Sigmoid colon (tissue), 7 donors: ENCODE results near the gene TSHZ1. TPM values are rescaled to one million over a fixed set of nuclear protein-coding genes. Genes with fewer than 3 reads are reported as not detected.

Experiments used
- DNase-seq: peaks from one replicate; pipeline ENCODE4 v3.0.0-alpha.2; 2019
- H3K27ac ChIP-seq, 4 donors: fragments of 200-600 bp; sonication (generic); one replicate each; pipeline ENCODE4 v1.5.1; 2016 to 2019; ENCODE audit warnings: mild to moderate bottlenecking in 1 of 4
- H3K27me3 ChIP-seq, 3 donors: fragments of 200-600 bp; sonication (generic); one replicate each; pipeline ENCODE4 v1.5.1; 2019; ENCODE audit warnings: mild to moderate bottlenecking in 1 of 3
- H3K36me3 ChIP-seq, 4 donors: fragments of 200-600 bp; sonication (generic); one replicate each; pipeline ENCODE4 v1.5.1; 2016 to 2019
- H3K4me1 ChIP-seq, 4 donors: fragments of 200-600 bp; sonication (generic); one replicate each; pipeline ENCODE4 v1.5.1; 2017 to 2019
- H3K4me3 ChIP-seq, 4 donors: fragments of 200-600 bp; sonication (generic); one replicate each; pipeline ENCODE4 v1.5.1; 2017 to 2019; ENCODE audit warnings: mild to moderate bottlenecking in 2 of 4, moderate library complexity in 1 of 4
- H3K9me3 ChIP-seq, 4 donors: fragments of 200-600 bp in 3 of 4; sonication (generic) in 3 of 4; one replicate each; pipeline versions ENCODE4 v1.5.1 to v1.6.1; 2013 to 2019
- EP300 ChIP-seq, 4 donors: sonication (generic); formaldehyde crosslinking; IDR thresholded peaks; one replicate each; pipeline ENCODE4 v1.6.1; 2017; ENCODE audit warnings: antibody characterized with exemption in 4 of 4
- POLR2A ChIP-seq, 2 donors: fragments of 450-650 bp; IDR thresholded peaks; one replicate each; pipeline ENCODE4 v1.6.1; 2016; ENCODE audit warnings: antibody characterized with exemption in 2 of 2, mild to moderate bottlenecking in 2 of 2, moderate library complexity in 2 of 2
- POLR2AphosphoS5 ChIP-seq, 4 donors: sonication (generic); formaldehyde crosslinking; IDR thresholded peaks; one replicate each; pipeline ENCODE4 v1.6.1; 2017; ENCODE audit warnings: antibody characterized with exemption in 4 of 4
- WGBS, 2 donors: extraction: QIAGEN DNeasy Blood & Tissue Kit; methylation state at CpG; one replicate each; pipeline ENCODE4 v1.1.7; 2013; 5-methylcytosine and 5-hydroxymethylcytosine counted together
- intact Hi-C: fragments of 100-400 bp; cut with DNase I; formaldehyde crosslinking; loops from one replicate; pipeline ENCODE4 v1.15.1; 2023
- polyA plus RNA-seq, 3 donors: library from polyadenylated mRNA; stranded (reverse); fragments of 200-250 nt; gene quantifications; one replicate each; pipeline ENCODE4 v1.2.3, GENCODE V29; 2013
- total RNA-seq, 4 donors: library from RNA; depleted of rRNA; stranded (reverse); fragments of >200 nt; gene quantifications; one replicate each; pipeline ENCODE4 v1.1.0, GENCODE V29; 2016
- TF ChIP-seq, protein P1 (sequence below), 4 experiments: fragments of 450-650 bp in 3 of 4; fragments of 200-600 bp in 1 of 4; IDR thresholded peaks; one replicate each; pipeline ENCODE4 v1.5.1; 2016 to 2019; ENCODE audit warnings: antibody characterized with exemption in 4 of 4, mild to moderate bottlenecking in 3 of 4, moderate library complexity in 2 of 4
- donor health status: healthy with polysubstance abuse.
- donor health status: Bipolar disorder and iron deficiency.
- donor health status: healthy.

The TSHZ1 gene
- total and polyA plus RNA-seq, 7 donors, result 7.8 to 29.4 (median 23.0) TPM

DNA sequence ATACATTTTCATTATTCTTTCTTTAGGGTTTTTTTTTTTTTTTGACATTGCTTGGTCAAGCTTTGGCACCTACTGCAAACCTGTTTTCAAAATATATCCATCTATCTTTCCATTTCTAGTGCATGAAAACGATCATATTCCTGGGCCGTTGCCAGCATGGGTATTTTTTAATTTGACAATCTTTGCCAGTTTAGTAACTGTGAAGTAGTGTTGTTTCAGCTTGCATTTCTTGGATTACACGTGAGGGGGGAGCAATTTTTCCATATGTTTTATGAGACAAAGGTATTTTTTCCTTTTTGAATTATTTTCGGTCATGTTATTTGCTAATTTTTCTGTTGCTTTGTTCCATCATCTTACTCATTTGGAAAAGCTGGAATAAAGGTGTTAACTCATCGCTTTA, 40.9 kb downstream of the TSHZ1 start:
- Histone ChIP-seq H3K27me3 (no peaks in the 10 kb centered on the region), H3K4me3 (no peak overlapping the region), H3K4me1 (peaks cover 0 to 78% (median 48%) of the 10 kb centered on the region in 4 donors), H3K36me3 (no peaks in the 10 kb centered on the region), H3K9me3 (no peaks in the 10 kb centered on the region), H3K27ac (no peak overlapping the region)
- intact Hi-C loops, result no loop called here
- WGBS, 2 donors, result 87 to 89% methylated on average over 5 of the region's 5 CpGs
- DNase-seq, result no peak
- TF ChIP-seq POLR2A (IDR thresholded peaks at IDR 0.05), result no peak
- TF ChIP-seq, protein P1, sequence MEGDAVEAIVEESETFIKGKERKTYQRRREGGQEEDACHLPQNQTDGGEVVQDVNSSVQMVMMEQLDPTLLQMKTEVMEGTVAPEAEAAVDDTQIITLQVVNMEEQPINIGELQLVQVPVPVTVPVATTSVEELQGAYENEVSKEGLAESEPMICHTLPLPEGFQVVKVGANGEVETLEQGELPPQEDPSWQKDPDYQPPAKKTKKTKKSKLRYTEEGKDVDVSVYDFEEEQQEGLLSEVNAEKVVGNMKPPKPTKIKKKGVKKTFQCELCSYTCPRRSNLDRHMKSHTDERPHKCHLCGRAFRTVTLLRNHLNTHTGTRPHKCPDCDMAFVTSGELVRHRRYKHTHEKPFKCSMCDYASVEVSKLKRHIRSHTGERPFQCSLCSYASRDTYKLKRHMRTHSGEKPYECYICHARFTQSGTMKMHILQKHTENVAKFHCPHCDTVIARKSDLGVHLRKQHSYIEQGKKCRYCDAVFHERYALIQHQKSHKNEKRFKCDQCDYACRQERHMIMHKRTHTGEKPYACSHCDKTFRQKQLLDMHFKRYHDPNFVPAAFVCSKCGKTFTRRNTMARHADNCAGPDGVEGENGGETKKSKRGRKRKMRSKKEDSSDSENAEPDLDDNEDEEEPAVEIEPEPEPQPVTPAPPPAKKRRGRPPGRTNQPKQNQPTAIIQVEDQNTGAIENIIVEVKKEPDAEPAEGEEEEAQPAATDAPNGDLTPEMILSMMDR (IDR thresholded peaks at IDR 0.05), result no peak
- TF ChIP-seq POLR2AphosphoS5 (IDR thresholded peaks at IDR 0.05), result no peak

DNA sequence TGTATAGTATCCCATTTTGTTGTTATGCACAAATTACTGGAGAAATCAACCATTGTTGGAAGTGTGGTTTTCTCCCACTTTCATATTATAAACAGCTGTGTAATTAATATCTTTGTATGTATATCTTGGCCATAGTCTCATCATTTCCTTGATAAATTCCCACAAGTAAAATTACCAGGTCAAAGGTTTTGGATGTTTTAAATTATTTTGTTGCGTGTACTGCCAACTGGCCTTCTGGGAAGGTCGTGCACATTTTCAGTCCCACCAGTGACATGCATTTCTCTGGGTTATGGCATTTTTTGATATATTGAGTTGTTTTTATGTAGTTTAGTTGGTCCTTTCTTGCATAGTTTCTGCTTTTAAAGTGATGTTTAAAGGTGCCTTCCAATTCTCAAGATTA, 41.5 kb downstream of the TSHZ1 start:
- TF ChIP-seq, protein P1 (IDR thresholded peaks at IDR 0.05), result no peak
- Histone ChIP-seq H3K4me3 (no peak overlapping the region), H3K9me3 (no peaks in the 10 kb centered on the region), H3K27me3 (no peaks in the 10 kb centered on the region), H3K4me1 (peaks cover 0 to 78% (median 47%) of the 10 kb centered on the region in 4 donors), H3K27ac (peak overlapping the region in 1 of 4 donors; percentile 7), H3K36me3 (no peaks in the 10 kb centered on the region)
- WGBS, 2 donors, result 71 to 90% methylated on average over 2 of the region's 2 CpGs
- DNase-seq, result no peak
- intact Hi-C loops, result no loop called here

DNA sequence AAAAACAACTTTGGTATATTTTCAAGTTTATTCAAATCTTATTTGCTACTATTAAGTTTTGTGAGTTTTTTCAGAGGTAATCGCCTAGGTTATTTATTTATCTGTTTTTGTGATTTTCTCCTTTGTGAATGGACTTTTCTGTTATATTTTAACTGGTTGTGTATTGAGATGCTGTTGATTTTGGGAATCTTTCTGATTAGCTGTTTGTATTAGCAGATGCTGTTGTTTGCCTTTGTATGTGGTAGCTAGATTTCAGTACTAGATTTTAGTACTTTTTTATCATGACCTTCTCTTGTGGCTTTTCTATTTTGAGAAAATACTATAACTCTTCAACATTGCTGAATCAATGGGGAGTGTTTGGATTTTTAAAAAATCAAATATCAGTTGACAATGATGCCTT, 42.4 kb downstream of the TSHZ1 start:
- DNase-seq, result no peak
- peak overlapping the region in 1 of 4 donors; percentile 3 for H3K4me3 ChIP-seq
- 87 to 89% methylated on average over 1 of the region's 1 CpG for WGBS, 2 donors
- H3K27ac ChIP-seq, result peak overlapping the region in 3 of 4 donors; percentile 4 to 55 (median 38)
- intact Hi-C loops, result no loop called here
- no peaks in the 10 kb centered on the region for H3K27me3 ChIP-seq
- TF ChIP-seq POLR2AphosphoS5 (IDR thresholded peaks at IDR 0.05), result no peak
- peaks cover 0 to 85% (median 49%) of the 10 kb centered on the region in 4 donors for H3K4me1 ChIP-seq
- H3K9me3 ChIP-seq, result no peaks in the 10 kb centered on the region
- H3K36me3 ChIP-seq, result no peaks in the 10 kb centered on the region

DNA sequence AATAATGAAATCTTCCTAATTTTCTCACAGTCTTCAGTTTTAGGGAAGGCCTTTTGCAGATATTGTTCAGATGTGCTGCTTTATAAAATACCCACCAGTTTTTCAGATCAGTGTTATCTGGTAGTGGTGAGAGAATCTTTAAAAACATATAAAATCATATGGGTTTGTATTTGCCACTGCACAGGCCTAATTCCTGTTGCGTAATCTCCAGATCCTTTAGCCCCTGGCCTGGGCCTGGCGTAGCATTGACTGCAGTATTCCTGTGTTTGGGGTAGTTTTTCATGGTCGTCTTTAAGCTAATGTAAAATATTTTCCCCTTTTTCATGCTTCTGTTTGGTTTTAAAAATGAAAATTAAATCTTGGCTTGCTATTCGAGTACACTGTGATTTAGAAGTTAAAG, 43.2 kb downstream of the TSHZ1 start:
- Histone ChIP-seq H3K27ac (peak overlapping the region; percentile 4 to 55 (median 30)), H3K36me3 (no peaks in the 10 kb centered on the region), H3K27me3 (no peaks in the 10 kb centered on the region), H3K9me3 (no peaks in the 10 kb centered on the region), H3K4me3 (peak overlapping the region in 1 of 4 donors; percentile 3), H3K4me1 (peaks cover 0 to 83% (median 44%) of the 10 kb centered on the region in 4 donors)
- TF ChIP-seq, protein P1 (IDR thresholded peaks at IDR 0.05), result no peak
- no peak for TF ChIP-seq EP300 (IDR thresholded peaks at IDR 0.05)
- no peak for TF ChIP-seq POLR2A (IDR thresholded peaks at IDR 0.05)
- WGBS, 2 donors, result 82 to 83% methylated on average over 4 of the region's 4 CpGs
- intact Hi-C loops, result no loop called here
- DNase-seq, result no peak

DNA sequence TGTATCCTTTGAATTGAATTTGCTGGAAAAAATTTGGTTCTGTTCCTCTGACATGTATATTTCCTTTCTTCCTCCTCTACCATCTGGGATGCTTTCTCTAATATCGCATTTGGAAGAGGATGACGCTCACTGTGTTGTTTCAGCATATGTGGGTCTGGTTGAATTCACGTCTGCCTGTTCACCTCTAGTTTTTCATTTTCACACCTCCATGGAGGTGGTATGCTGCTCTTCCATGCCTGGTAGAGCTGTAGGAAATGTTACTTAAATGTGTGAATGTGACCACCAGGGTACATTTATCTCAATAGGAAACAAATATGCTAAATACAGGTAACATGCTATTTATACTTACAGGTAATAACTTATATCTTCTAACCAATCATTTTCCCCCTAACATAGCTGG, 44.5 kb downstream of the TSHZ1 start:
- no peaks in the 10 kb centered on the region for H3K27me3 ChIP-seq
- no peak for TF ChIP-seq POLR2A (IDR thresholded peaks at IDR 0.05)
- TF ChIP-seq, protein P1 (IDR thresholded peaks at IDR 0.05), result no peak
- TF ChIP-seq POLR2AphosphoS5 (IDR thresholded peaks at IDR 0.05), result no peak
- TF ChIP-seq EP300 (IDR thresholded peaks at IDR 0.05), result no peak
- H3K4me3 ChIP-seq, result no peak overlapping the region
- WGBS, 2 donors, result 92 to 93% methylated on average over 3 of the region's 3 CpGs
- H3K4me1 ChIP-seq, result peaks cover 0 to 84% (median 40%) of the 10 kb centered on the region in 4 donors
- intact Hi-C loops, result no loop called here
- no peak for DNase-seq
- no peaks in the 10 kb centered on the region for H3K36me3 ChIP-seq
- H3K27ac ChIP-seq, result no peak overlapping the region
- H3K9me3 ChIP-seq, result no peaks in the 10 kb centered on the region
